Hypothalamus (tissue), 51 donors: ENCODE results near the gene FMN1.

Experiments
- DNase-seq, 51 donors: peaks; one replicate each; lab custom pipeline; 2025; lab: John Stamatoyannopoulos, UW

Gene FMN1

DNA sequence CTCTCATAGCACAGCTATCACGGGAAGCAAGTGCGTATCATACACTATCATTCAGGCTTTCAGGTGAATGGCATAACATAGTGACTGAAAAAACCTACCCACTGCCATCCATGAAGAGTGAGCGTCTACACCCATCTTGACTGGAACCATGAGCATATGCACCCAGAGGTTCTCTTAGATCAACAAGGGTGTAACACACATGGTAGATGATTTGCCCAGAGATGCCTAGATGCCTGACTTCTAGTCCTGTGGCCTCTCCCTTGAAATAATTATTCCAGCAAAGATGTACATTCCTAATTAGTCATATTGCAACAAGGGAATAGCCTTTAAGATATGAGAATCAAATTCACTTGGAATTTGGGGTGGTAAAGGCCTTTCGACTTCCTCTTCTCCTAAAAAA is 248.3 kb downstream of the FMN1 start:
- DNase-seq = no peak

DNA sequence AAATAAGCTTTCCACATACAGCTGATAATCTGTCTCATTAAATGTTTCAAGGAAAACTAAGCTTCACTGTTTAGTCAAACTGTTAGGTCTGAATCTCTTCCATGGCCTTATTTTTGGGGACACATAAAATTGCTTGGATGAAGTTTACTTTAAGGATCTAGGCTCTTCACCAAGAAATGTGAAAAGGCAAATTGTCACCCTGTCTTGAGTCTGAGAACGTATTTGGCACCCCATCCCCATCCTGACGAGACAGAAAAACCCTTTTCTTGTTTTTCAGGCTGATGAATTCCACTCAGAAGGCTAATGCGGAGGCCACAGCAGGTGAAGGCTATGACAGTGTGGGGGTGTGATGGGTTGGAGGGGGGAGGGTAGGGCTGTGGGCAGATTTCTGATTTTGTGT is 250.1 kb downstream of the FMN1 start:
- no peak for DNase-seq

DNA sequence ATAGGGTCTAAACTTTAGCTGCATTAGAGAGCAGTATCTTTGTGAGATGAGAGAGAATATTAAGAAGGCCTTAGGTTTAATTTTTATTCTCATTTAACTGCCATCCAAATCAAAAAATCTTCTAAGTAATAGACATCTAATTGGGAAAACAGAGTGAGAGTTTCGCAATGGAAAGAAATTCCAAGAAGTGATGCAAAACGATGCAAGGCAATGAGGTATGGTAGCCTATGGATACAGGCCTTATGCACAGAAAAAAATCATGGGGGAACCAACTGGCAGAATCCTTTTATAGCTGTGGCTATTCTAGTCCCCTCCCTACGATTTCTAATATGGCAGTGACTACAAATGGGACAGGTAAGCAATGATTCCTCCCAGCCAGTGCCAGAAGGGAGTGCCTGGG is 250.8 kb downstream of the FMN1 start:
- DNase-seq = no peak

DNA sequence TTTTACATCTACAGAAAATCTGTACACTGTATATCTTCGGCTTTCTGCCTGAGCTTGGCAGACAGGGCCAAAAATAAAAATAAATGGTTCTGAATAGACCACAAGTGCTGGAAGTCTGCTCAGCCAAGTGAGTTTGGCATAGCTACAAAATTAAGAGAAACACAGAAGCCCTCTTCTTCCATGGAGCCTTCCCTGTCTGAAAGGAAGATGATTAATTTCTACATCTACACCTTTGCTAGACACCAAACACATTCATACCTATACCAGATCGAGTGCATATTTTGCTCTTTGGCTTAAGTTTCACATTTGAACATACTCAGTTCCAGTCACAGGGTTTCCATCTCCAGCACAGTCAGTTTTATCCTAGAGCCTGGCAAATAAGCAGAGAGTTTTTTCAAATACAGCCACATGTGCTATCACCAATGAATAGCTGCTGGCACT is 252.1 kb downstream of the FMN1 start:
- DNase-seq = no peak

DNA sequence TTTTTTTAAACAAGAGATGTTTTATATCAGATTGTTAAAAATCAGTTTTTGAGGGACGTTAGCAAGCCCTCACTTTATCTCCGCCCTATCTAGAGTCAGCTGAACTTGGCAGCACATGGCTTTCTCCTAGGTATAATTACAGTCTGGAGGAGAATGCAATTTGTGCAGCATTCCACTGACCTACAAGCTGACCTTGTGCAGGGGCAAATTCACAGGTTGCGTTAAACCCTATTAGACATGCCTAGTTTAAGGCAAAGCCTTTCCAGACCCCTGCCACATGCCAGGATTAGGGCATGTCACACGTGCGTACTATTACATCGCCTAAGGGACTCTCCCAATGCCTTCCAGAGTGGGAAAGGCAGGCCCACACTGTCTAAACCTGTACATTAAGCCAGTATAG is 252.7 kb downstream of the FMN1 start:
- DNase-seq = no peak

DNA sequence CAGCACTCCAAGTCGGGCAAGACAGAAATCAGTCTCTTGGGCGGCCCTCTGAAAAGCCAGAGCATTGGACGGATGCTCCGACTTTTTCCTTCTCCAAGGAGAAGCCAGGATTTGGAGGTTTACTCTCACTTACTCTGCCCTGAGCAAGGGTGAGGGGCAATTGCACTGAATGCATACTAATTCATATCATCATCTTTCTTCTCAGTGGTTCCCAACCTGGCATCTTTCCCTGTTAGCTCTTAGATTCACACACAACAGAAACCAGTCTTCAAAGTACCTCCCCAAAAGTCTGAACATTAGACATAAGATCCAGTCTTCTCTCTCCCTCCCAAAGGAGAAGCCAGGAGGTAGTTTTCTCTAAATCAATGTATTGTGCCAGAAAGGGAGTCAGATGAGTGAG is 257.5 kb downstream of the FMN1 start:
- DNase-seq = no peak

DNA sequence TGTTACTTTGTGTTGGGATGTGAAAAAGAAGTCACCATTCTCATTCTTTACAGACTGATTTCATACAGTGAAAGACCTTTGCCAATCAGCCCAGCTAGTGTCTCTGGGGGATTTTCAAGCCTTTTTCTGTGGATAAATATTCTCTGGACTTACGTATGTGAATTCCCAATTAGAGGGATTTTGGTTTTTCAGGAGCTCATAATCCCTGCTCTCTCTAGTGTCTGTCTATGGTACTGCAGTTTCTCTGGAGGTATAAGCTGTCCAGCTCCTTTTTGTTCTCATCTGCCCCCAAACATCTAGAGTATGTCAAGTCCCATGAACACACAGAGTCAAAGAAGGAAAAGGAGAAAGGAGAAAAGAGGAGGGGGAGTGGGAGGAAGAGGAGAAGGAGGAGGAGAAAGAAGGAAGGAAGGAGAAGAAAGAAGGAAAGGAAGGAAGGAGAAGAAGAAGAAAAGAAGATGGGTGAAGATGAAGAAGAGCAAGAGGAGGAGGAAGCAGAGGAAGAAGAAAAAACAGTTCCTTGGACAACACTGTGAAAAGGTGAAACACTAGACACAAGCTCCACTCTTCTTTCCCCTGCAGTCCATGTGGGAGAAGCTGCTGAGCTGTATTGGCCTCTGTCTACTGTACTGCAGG is 258.1 kb downstream of the FMN1 start:
- DNase-seq = peak in 1 of 51 donors; percentile 22

DNA sequence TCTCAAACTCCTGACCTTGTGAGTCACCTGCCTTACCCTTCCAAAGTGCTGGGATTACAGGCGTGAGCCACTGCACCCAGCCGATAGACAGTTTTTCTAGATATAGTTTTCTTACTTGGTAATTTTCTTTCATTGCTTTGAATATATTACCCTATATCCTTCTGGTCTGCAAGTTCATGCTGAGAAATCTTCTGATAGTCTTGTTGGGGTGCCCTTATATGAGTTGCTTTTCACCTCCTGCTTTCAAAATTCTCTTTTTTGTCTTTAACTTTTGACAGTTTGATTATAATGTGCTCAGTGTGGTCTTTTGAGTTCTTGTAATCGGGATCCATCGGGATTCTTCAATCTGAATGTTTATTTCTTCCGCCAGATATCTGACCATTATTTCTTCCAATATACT is 259.4 kb downstream of the FMN1 start:
- no peak for DNase-seq

DNA sequence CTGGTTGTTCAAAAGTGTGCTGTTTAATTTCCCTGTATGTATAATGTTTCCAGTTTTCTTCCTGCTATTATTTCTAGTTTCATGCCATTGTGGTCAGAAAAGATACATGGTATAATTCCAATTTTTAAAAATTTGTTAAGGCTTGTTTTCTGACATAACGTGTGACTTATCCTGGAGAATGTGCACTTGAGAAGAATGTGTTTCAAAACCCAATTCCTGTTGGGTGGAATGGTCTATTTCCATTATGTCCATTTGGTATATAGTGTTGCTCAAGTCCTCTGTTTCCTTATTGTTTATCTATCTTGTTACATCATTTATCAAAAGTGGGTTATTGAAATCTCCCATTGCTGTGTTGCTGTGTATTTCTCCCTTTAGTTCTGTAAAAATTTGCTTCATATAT is 261.3 kb downstream of the FMN1 start:
- DNase-seq = no peak

DNA sequence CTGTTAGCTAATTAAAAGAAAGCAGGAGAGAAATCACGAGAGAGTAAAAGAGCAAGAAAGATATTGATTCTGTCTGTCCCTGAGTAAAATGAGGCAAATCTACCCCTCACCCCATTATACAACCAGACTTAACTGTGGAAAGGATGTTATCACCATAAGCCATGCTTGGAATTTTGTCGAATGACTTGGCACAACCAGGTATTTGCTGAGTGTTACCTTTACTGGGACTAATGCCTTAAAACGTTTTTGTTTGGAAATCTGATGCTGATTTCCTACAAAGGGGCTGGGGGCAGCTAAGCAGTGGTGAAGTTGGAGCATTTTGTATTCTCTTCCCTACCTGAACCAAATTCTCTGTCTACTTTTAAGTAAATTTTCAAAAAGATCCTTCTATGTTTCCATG is 265.6 kb downstream of the FMN1 start:
- no peak for DNase-seq

DNA sequence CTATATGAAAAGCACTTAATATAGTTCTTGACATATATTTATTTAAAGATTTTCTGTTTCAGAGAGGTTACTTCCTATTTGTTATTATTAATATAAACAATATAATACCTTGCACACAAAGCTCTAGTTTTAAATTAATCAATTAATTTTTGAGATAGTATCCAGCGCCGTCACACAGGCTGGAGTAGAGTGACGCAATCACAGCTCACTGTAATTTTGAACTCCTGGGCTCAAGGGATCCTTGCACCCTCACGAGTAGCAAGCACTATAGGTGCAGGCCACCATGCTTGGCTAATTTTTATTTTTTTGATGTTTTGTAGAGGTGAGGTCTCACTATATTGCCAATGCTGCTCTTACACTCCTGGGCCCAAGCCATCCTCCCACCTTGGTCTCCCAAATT is 267.4 kb downstream of the FMN1 start:
- DNase-seq = no peak

DNA sequence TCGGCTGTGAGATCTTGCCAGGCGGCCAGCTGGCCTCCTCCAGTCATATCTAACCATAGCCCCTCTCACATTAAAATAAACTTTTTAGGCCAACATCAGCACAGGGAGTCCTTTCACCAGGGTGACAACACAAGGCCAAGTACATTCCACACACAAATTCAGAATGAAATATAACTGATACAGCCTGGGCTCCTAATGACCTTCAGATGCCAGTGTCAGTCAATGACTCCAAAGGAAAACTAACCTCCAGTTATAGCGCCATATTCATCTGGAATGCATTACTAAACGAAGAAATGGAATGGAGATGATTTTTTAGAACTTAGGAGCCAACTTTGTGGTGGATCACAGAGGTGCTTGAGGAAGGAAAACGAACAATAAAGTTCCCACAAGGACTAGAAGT is 271.3 kb downstream of the FMN1 start:
- no peak for DNase-seq

DNA sequence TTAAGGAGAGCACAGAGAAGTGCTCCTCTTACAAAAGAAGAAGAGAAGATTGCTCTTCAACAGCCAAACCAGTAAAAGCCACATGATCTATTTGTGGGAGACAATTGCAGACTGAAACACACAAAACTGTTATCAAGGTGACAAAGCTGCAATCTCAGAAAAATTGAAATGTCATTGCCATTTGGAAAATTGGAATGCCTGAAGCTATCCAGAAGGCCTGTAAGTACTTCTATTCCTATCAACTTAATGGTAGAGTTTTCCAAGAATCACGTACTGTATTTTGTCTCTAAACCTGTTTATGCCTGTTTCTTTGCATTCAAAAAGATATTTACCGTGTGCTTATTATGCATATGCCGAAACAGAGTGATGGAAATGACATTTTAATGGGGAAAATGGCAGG is 272.0 kb downstream of the FMN1 start:
- DNase-seq = no peak

DNA sequence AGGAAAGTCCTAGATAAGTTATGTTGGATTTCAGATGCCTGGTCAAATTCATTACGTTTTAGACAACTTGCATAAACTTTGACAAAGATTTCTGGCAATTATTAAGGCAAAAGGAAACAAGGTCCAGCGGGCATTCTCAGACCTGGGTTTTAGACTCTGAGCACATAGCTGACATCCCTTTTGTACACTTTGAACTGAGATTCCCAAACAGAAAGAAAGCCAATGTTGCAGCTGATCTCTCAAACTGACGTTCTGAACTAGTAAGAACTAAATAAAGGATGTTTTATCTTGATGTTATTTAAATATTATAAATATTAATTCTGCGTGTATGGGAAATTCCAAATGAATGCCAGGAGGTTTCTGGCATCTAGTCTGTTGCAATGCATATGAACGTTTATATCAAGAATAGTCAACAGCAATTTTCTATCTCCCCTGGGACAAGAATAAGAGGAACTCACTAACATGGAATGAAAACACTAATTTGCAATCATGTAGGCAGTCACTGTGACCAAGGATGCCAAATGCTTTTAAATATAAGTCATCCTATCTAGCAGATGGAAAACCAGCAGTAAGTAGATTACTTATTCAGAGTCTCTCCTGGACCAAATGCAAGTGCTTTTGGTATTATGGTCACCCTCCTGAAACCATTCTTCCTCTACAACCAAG is 274.6 kb downstream of the FMN1 start:
- DNase-seq = no peak

DNA sequence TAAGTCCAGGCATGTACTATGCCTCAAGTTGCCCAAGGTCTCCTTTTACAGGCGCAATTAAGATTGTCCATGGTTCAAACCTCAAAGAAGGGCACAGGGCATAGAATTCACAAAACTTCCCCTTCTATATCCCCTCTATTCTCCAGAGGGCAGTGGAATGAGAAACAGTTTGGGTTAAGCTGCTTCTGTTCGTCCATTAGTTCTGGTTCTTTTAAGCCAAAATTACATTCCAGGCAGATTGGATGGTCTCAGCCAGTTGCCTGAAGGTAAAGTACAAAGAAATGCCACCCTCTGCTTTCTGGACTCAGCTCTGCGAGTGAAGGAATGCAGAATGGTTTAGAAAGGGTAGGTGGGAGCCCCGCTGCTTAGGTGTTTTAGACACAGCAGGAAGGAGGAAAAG is 276.0 kb downstream of the FMN1 start:
- no peak for DNase-seq

DNA sequence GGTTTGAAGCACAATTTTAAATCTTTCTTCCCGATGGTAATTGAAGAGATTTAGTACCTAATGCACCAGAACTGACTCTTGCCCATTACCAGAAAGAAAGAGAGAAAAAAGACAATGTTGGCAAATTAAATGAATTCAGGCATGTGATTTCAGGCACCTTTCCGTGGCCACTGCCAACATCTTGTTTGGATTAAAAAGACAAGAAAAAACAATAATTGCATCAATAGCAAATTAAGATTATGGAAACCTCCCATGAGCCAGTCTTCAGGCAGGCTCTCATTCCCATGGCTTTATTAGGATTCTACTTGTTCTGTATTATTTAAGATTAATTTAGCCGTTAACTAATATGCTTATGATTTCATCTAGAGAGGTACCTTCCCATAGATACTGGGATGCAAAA is 283.7 kb downstream of the FMN1 start:
- DNase-seq = no peak

DNA sequence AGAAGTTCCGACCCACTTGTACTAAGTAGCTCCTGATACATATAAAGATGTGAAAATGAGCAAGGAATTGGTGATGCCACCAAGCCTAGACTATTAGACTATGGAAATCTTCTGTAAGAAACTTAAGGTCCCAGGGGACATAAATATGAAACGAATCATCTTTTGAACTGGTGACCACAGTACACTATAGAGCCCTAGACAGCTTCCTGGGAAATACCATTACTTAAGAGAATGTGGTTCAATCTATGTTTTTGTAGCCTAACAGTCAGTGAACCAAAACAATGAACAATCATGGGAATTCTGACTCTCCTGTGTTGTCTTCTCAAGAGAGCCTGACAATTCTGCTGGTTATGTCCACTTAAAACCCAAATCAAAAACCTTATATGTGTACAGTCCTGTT is 285.1 kb downstream of the FMN1 start:
- no peak for DNase-seq

DNA sequence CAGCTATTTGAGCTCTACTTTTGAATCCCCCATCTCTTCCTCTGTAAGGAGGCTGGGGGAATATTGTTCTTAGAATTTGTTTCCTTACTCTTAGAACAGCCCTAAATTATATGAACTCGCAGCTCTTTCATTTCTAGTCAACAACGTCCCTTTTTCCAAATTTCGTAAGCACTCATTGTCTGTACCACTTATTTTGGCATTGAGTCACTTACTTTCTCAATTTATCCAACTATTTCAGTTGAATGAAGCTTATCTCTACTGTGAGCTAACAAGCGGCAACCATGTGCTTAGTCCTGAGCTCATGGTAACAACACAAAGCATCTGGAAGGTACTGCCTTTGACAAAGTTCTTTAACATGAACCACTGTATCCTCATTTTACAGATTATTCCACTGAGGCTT is 285.6 kb downstream of the FMN1 start:
- no peak for DNase-seq

DNA sequence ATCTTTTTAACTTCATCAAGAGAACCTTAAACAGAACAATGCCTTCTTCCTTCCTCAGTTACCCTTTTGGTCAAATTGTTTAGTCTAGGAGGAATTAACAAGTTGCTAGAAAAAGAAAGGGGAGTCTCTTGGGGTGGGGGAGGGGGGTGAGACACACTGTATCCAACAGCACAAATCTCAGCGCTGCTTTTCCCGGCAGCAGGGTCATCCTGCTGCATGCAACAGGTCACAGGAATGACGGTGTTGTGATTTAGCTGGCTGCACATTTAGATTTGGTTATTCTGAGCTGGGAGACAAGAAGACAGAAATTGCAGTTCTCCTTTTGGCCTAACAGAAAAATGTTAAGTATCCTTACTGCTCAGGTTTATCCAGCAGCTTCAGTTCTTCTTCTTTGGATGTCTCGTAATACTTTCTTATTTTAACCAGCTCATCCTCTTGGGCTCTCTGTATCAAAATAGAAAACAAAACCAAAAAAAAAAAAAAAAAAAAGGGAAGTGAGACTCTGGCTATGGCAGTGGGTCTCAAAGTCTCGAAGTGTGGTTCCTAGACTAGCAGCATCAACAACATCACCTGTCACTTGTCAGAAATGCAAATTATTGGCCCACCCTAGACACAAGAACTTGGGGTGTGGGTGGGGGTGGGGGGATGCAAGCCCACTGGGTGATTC is 286.2 kb downstream of the FMN1 start:
- no peak for DNase-seq

DNA sequence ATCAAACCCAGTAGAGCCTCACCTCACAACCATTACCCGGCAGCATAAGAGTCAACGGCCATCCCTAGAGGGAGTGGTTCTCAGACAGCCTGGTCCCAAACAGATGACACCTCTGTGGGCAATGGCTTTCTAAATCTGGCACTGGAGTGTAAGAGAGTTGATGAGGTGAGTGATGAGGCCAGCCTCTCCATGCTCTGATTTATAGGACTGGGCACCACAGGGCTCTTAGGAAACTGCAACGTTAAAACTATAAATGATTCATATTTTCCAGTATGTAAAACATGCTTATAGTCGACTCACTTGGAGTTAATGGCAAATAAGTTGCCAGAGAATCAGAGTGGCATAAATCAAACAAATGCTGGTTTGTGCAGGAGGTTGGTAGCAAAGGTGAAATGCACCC is 289.0 kb downstream of the FMN1 start:
- no peak for DNase-seq

DNA sequence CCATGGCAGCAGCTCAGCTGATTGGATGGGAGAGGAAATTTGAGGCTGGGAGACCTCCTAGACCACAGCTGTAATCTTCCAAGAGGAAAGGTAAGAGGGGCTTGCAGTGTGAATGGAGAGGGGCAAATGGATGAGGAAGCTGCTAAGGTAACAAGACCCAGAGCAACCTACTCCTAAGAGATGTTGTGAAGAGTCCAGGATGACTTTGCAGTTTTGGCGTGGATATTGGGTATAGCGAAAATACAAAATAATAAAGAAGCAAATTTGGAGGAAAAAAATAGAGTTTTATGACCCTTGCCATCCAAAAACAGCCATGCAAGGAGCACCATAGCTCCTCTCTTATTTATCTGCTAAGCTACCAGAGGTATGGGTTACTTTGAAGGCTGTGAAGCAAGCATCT is 290.1 kb downstream of the FMN1 start:
- no peak for DNase-seq

DNA sequence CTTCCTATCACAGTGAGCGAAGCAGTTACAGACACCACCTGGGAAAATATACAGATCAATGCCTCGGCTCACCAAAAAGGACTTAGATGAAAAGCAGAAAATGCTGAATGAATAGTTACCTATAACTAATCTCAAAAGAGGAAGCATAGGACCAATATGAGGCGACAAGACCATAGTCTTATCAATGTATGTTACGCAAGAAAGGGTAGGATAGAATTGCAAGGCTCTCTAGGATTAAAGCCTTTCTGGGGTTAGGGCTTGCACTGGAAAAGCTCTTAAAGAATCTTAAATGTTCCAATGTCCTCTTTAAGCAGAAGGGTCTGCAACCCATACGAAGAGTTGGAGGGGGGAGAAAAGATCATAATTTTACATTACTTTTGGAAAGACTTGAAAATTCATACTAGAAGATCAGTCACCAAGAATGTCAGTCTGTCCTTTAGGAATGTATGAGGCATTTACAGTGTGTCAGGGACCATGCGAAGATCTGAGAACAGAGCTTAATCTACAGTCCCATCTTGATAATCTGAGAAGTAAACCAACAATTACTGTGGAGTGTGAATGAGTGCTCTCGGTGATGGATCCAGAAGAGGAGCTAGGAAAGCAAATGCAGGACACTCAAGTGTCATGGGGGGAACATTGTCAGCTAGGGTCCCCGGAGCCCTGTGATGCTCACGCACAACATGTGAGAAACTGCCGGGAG is 290.8 kb downstream of the FMN1 start:
- no peak for DNase-seq
